Measurements from ENCODE around the gene OR14C36. TPM values are rescaled to one million over a fixed set of nuclear protein-coding genes. Genes with fewer than 3 reads are reported as not detected.

Gene OR14C36
- total and polyA plus RNA-seq, 2 of the 8 experiments (the other 6 are each of a cell fraction or from before 2014, with no cell fraction given), result not detected

- Histone ChIP-seq H2AK5ac (ENCODE audit: low read depth, low read length) (no peak overlapping the region), H4K5ac (ENCODE audit: insufficient read length, low read depth, low read length) (no peak overlapping the region), H3K27me3 (replicated peaks in 1 of 4; ENCODE audit: control insufficient read depth in 3 of 4, extremely low read depth in 1 of 4, insufficient read depth in 3 of 4, low read length in 3 of 4) (no peaks in the 10 kb centered on the region), H3K4ac (replicated peaks; ENCODE audit: insufficient read length, low read depth, low read length) (no peak overlapping the region), H3K9me3 (ENCODE audit: insufficient read depth in 2 of 2, low read depth in 1 of 2, low read length in 1 of 2) (peaks cover 55 to 58% of the 10 kb centered on the region in 2 experiments), H2AFZ (ENCODE audit: low read length) (no peak overlapping the region), H3K79me1 (ENCODE audit: low read depth, low read length) (no peaks in the 10 kb centered on the region), H3K23ac (ENCODE audit: insufficient read length) (no peak overlapping the region), H2BK15ac (ENCODE audit: low read length) (no peak overlapping the region), H3K14ac (ENCODE audit: insufficient read length) (no peak overlapping the region), H4K20me1 (replicated peaks in 1 of 2; ENCODE audit: control insufficient read depth in 1 of 2, insufficient read depth in 2 of 2, low read length in 2 of 2) (no peaks in the 10 kb centered on the region), H2BK5ac (ENCODE audit: low read depth, low read length) (no peak overlapping the region), H3K56ac (replicated peaks; ENCODE audit: insufficient read length, low read depth, low read length) (no peak overlapping the region), H2BK120ac (replicated peaks; ENCODE audit: low read depth, low read length) (no peak overlapping the region), H3K79me2 (ENCODE audit: control insufficient read depth in 1 of 2, insufficient read depth in 2 of 2, low read length in 2 of 2) (no peaks in the 10 kb centered on the region), H3K9ac (replicated peaks in 1 of 4; ENCODE audit: extremely low read depth in 1 of 4, low read depth in 3 of 4, low read length in 3 of 4) (no peak overlapping the region), H4K8ac (ENCODE audit: extremely low read depth, insufficient read depth, low read length) (no peak overlapping the region), H3K4me1 (replicated peaks in 1 of 4; ENCODE audit: control insufficient read depth in 3 of 4, insufficient read depth in 4 of 4, low read length in 3 of 4) (no peaks in the 10 kb centered on the region), H3K4me2 (ENCODE audit: insufficient read depth in 1 of 2, low read depth in 2 of 2, low read length in 2 of 2) (no peak overlapping the region), H4K91ac (replicated peaks; ENCODE audit: insufficient read length, low read length) (no peak overlapping the region), H2BK12ac (ENCODE audit: low read depth, low read length) (no peak overlapping the region), H3K23me2 (ENCODE audit: low read depth, low read length) (no peaks in the 10 kb centered on the region), H3K27ac (ENCODE audit: low read depth, low read length) (no peak overlapping the region), H3K18ac (ENCODE audit: extremely low read depth, low read length) (no peak overlapping the region), H3K4me3 (ENCODE audit: extremely low read depth in 1 of 4, insufficient read depth in 2 of 4, low read depth in 3 of 4, low read length in 4 of 4) (no peak overlapping the region), H3K36me3 (ENCODE audit: control insufficient read depth in 2 of 4, insufficient read depth in 4 of 4, low read length in 3 of 4) (no peaks in the 10 kb centered on the region), H2BK20ac (ENCODE audit: low read length) (no peak overlapping the region)
- FAIRE-seq (no peak), DNase-seq (ENCODE audit: low read depth in 1 of 2, low spot score in 2 of 2) (no peak)
- ChIA-PET POLR2A (ENCODE audit: partially characterized antibody) (no interaction called here), CTCF (ENCODE audit: partially characterized antibody) (no interaction called here)
- 68% methylated on average over 2 of the region's 2 CpGs; no CpG with 5 or more reads in 1 of the 2 experiments for WGBS, 2 experiments (ENCODE audit: extremely low coverage in 1 of 2, insufficient coverage in 1 of 2, insufficient read length in 1 of 2, insufficient replicate concordance in 2 of 2, low coverage in 1 of 2, low lambda C conversion rate in 2 of 2, missing lambda C conversion rate in 1 of 2)
- no peak for TF ChIP-seq CTCF (IDR thresholded peaks at IDR 0.05; ENCODE audit: control extremely low read depth in 1 of 3, insufficient read depth in 1 of 3, low read depth in 1 of 3, low read length in 3 of 3)
- no peak for TF ChIP-seq MAX (IDR thresholded peaks at IDR 0.05)
- TF ChIP-seq JUND (IDR thresholded peaks at IDR 0.05; ENCODE audit: low read length), result no peak
- TF ChIP-seq TBP (IDR thresholded peaks at IDR 0.05; ENCODE audit: low read depth, low read length), result no peak
- TF ChIP-seq SRF (IDR thresholded peaks at IDR 0.05; ENCODE audit: low read depth, low read length), result no peak
- TF ChIP-seq CHD1 (IDR thresholded peaks at IDR 0.05; ENCODE audit: low read depth, low read length), result no peak
- no peak for TF ChIP-seq FOSL1 (IDR thresholded peaks at IDR 0.05; ENCODE audit: insufficient read depth, low read depth, low read length)
- no peak for TF ChIP-seq PHF8 (conservative IDR thresholded peaks at IDR 0.05; ENCODE audit: low read depth, low read length)
- TF ChIP-seq SIX5 (IDR thresholded peaks at IDR 0.05; ENCODE audit: low read depth, low read length), result no peak
- no peak for TF ChIP-seq RBBP5 (IDR thresholded peaks at IDR 0.05; ENCODE audit: borderline replicate concordance, low read depth, low read length)
- TF ChIP-seq SP2 (IDR thresholded peaks at IDR 0.05; ENCODE audit: low read length), result no peak
Measured at GRCh38 chr1:248393050-248393449, 44.5 kb downstream of the OR14C36 start.

All from H1 (cell line).